SK-N-MC (cell line): ENCODE measurements around the gene CAPRIN1.

Source experiments
- EZH2 ChIP-seq: fragments of 200-600 bp; sonication (generic); IDR thresholded peaks from one replicate; pipeline ENCODE4 v1.6.1; 2017; ENCODE audit warnings: antibody characterized with exemption
- FOXP2 ChIP-seq: optimal IDR thresholded peaks from 2 replicates; pipeline ENCODE3; 2011; ENCODE audit warnings: mild to moderate bottlenecking, moderate library complexity; ENCODE audit not compliant: insufficient read depth; ENCODE audit errors: extremely low read length, control extremely low read depth
- POLR2AphosphoS5 ChIP-seq: IDR thresholded peaks from 2 replicates; pipeline ENCODE4 v1.6.1; 2012; ENCODE audit warnings: mild to moderate bottlenecking, low read depth, low read length, borderline replicate concordance

DNA sequence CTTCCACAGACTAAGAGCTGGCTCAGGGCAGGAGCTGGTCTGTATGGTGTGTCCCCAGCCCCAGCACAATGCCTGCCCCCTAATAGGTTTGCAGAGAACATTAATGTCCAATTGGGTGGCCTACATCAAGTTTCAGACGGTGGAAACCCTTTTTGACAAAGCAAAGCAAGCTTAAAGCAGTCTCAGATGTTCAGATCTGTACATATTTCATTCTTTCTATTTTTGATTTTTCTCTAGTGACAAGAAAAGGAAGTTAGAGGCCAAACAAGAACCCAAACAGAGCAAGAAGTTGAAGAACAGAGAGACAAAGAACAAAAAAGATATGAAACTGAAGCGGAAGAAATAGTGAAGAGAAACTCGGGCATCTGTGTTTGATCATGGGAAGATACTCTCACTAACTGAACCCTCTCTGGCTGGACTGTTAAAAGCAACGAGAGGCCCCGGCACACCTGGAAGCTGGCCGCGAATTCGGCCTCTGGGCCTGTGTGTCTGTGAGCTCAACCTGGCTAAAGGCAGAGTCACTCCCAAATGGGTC, 94.4 kb downstream of the CAPRIN1 start:
- TF ChIP-seq EZH2 (no peak), POLR2AphosphoS5 (no peak), FOXP2 (no peak)
